HEK293 (cell line): Measurements from ENCODE around the gene TMPRSS4.

Experiments
- CTCF ChIA-PET: fragments of 350-600 bp; formaldehyde crosslinking; extraction: SDS; loops from one replicate; lab custom pipeline; 2021; ENCODE audit warnings: antibody characterized with exemption; lab: Yijun Ruan, JAX
- POLR2A ChIA-PET: fragments of 300-600 bp; formaldehyde crosslinking; extraction: SDS; loops from one replicate; lab custom pipeline; 2020; ENCODE audit warnings: antibody characterized with exemption, inconsistent platforms; lab: Yijun Ruan, JAX
- H3K27ac ChIP-seq: fragments of 200-500 bp; sonication (Bioruptor generic); 2 replicates; pipeline ENCODE4 v1.5.1; 2014; ENCODE audit warnings: low read depth, low read length, control low read depth, inconsistent platforms; ENCODE audit errors: extremely low read depth
- H3K36me3 ChIP-seq, 2 experiments: fragments of 200-500 bp in 1 of 2; sonication (Bioruptor generic) in 1 of 2; 1 replicate in 1 of 2; 2 replicates in 1 of 2; pipeline ENCODE4 v1.5.1; 2014 to 2017; ENCODE audit warnings: inconsistent platforms in 2 of 2, low read length in 2 of 2; ENCODE audit not compliant: control insufficient read depth in 2 of 2, insufficient read depth in 1 of 2
- H3K4me1 ChIP-seq: fragments of 200-500 bp; sonication (Bioruptor generic); 2 replicates; pipeline ENCODE4 v1.5.1; 2014; ENCODE audit warnings: mild to moderate bottlenecking, low read length, inconsistent platforms; ENCODE audit not compliant: control insufficient read depth, insufficient read depth
- H3K4me3 ChIP-seq: 2 replicates; pipeline ENCODE4 v1.5.1; 2011; ENCODE audit warnings: low read depth, mild to moderate bottlenecking, control low read depth, low read length, moderate library complexity
- H3K9me3 ChIP-seq: fragments of 200-500 bp; sonication (Bioruptor generic); 2 replicates; pipeline ENCODE4 v1.5.1; 2014; ENCODE audit warnings: low read depth, low read length, inconsistent platforms; ENCODE audit not compliant: control insufficient read depth, insufficient read depth
- EGR2 ChIP-seq: fragments of 450-650 bp; formaldehyde crosslinking; IDR thresholded peaks from 2 replicates; pipeline ENCODE4 v1.5.1; 2016; ENCODE audit warnings: low read depth, missing biosample characterization, missing genetic modification characterization
- IKZF3 ChIP-seq: fragments of 450-650 bp; IDR thresholded peaks from 2 replicates; pipeline ENCODE4 v1.5.0; 2018; ENCODE audit warnings: missing biosample characterization, mild to moderate bottlenecking, missing genetic modification characterization, moderate library complexity
- SP3 ChIP-seq: fragments of 450-650 bp; formaldehyde crosslinking; IDR thresholded peaks from 2 replicates; pipeline ENCODE4 v1.5.1; 2016; ENCODE audit warnings: missing biosample characterization, missing genetic modification characterization
- ZEB2 ChIP-seq: fragments of 450-650 bp; formaldehyde crosslinking; IDR thresholded peaks from 2 replicates; pipeline ENCODE4 v1.5.1; 2016; ENCODE audit warnings: missing biosample characterization, missing genetic modification characterization
- ZFP37 ChIP-seq: fragments of 450-650 bp; formaldehyde crosslinking; IDR thresholded peaks from 2 replicates; pipeline ENCODE4 v1.5.1; 2016; ENCODE audit warnings: missing biosample characterization, missing genetic modification characterization
- ZNF140 ChIP-seq: fragments of 450-650 bp; formaldehyde crosslinking; IDR thresholded peaks from 2 replicates; pipeline ENCODE4 v1.5.1; 2016; ENCODE audit warnings: missing biosample characterization, missing genetic modification characterization
- ZNF175 ChIP-seq: fragments of 450-650 bp; formaldehyde crosslinking; IDR thresholded peaks from 2 replicates; pipeline ENCODE4 v1.5.1; 2016; ENCODE audit warnings: missing biosample characterization, missing genetic modification characterization
- ZNF202 ChIP-seq: fragments of 450-650 bp; formaldehyde crosslinking; IDR thresholded peaks from 2 replicates; pipeline ENCODE4 v1.5.1; 2016; ENCODE audit warnings: missing biosample characterization, missing genetic modification characterization, borderline replicate concordance
- ZNF248 ChIP-seq: fragments of 450-650 bp; formaldehyde crosslinking; IDR thresholded peaks from 2 replicates; pipeline ENCODE4 v1.5.1; 2017; ENCODE audit warnings: missing biosample characterization, missing genetic modification characterization
- ZNF280D ChIP-seq: fragments of 450-650 bp; formaldehyde crosslinking; IDR thresholded peaks from 2 replicates; pipeline ENCODE4 v1.5.1; 2016; ENCODE audit warnings: missing biosample characterization, missing genetic modification characterization
- ZNF404 ChIP-seq: fragments of 450-650 bp; formaldehyde crosslinking; IDR thresholded peaks from 2 replicates; pipeline ENCODE4 v1.5.1; 2017; ENCODE audit warnings: missing biosample characterization, missing genetic modification characterization
- ZNF416 ChIP-seq: fragments of 450-650 bp; formaldehyde crosslinking; IDR thresholded peaks from 2 replicates; pipeline ENCODE4 v1.5.1; 2016; ENCODE audit warnings: missing biosample characterization, missing genetic modification characterization
- ZNF514 ChIP-seq: fragments of 450-650 bp; formaldehyde crosslinking; IDR thresholded peaks from 2 replicates; pipeline ENCODE4 v1.5.1; 2016; ENCODE audit warnings: missing biosample characterization, missing genetic modification characterization
- ZNF555 ChIP-seq: fragments of 450-650 bp; formaldehyde crosslinking; conservative IDR thresholded peaks from 2 replicates; pipeline ENCODE4 v1.5.1; 2017; ENCODE audit warnings: missing biosample characterization, mild to moderate bottlenecking, missing genetic modification characterization, inconsistent platforms
- ZNF571 ChIP-seq: fragments of 450-650 bp; formaldehyde crosslinking; IDR thresholded peaks from 2 replicates; pipeline ENCODE4 v1.5.0; 2017; ENCODE audit warnings: missing biosample characterization, missing genetic modification characterization
- ZNF785 ChIP-seq: fragments of 450-650 bp; formaldehyde crosslinking; IDR thresholded peaks from 2 replicates; pipeline ENCODE4 v1.5.1; 2016; ENCODE audit warnings: missing biosample characterization, missing genetic modification characterization
- TF ChIP-seq, protein P1 (sequence below): fragments of 450-650 bp; formaldehyde crosslinking; IDR thresholded peaks from 2 replicates; pipeline ENCODE4 v1.5.1; 2016; ENCODE audit warnings: missing biosample characterization, missing genetic modification characterization

The TMPRSS4 gene

GRCh38 chr11:118051136-118051610 lies 25.7 kb upstream of the TMPRSS4 start:
- Histone ChIP-seq H3K27ac (no peak overlapping the region), H3K4me3 (no peak overlapping the region), H3K36me3 (no peaks in the 10 kb centered on the region), H3K9me3 (no peaks in the 10 kb centered on the region), H3K4me1 (no peaks in the 10 kb centered on the region)
- ChIA-PET POLR2A (no interaction called here), CTCF (interaction anchor here (0.6 to 5.6 kb wide), 3 partner anchors 102 to 250 kb away, joined by 3 to 100 read pairs (median 4); no protein-coding TSS in a partner anchor)
- TF ChIP-seq ZFP37 (tag by site-specific recombination) (no peak), ZNF404 (tag by site-specific recombination) (no peak), EGR2 (tag by site-specific recombination) (no peak), ZNF140 (tag by site-specific recombination) (no peak), ZNF514 (tag by site-specific recombination) (no peak), ZNF175 (tag by site-specific recombination) (no peak), ZNF555 (no peak), ZNF202 (no peak), SP3 (tag by site-specific recombination) (no peak), ZNF785 (tag by site-specific recombination) (no peak), IKZF3 (tag by site-specific recombination) (no peak), ZNF416 (no peak), ZNF571 (tag by site-specific recombination) (no peak), ZNF248 (no peak), ZNF280D (tag by site-specific recombination) (no peak)
- TF ChIP-seq, protein P1, sequence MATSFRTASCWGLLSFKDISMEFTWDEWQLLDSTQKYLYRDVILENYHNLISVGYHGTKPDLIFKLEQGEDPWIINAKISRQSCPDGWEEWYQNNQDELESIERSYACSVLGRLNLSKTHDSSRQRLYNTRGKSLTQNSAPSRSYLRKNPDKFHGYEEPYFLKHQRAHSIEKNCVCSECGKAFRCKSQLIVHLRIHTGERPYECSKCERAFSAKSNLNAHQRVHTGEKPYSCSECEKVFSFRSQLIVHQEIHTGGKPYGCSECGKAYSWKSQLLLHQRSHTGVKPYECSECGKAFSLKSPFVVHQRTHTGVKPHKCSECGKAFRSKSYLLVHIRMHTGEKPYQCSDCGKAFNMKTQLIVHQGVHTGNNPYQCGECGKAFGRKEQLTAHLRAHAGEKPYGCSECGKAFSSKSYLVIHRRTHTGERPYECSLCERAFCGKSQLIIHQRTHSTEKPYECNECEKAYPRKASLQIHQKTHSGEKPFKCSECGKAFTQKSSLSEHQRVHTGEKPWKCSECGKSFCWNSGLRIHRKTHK (tag by site-specific recombination): no peak

DNA sequence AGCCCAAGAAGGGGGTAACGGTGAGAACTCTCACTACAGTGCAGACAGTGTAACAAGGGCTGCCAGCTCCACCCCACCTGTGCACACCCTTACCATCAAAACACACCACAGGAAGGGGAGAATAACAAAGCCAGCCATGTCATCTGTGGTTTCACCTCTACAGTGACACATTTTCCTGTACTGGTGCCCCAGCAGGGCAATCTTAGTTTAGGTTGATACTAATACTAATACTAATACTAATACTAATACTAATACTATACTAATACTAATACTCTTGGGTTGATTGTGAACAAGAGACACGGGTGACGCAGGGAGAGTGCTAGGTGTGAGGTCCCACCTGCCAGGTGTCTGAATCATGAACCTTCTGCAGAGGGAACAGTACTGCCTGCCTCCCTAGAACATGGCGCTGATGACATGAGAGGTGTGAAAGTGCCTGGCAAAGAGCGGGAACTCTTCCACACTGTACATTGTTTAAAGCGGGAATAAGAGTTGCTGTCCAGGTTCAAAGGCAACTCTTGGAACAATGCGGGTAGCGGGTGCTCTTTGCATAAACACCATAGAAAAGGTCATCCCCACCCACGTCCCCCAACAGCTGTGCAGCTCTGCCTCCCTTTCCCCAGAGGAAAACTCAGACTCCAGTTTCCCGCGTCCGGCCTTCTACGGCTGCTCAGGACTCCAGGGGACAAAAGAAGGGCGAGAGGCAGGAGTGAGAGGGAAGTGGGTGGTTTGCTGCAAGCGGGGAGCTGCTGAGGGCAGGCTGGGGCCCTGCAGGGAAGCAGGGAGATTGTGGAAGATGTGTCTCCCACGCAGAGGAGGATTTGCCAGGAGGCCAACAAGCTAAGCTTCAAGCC lies 25.0 kb upstream of the TMPRSS4 start:
- CTCF ChIA-PET: interaction anchor here (0.8 to 5.6 kb wide), 12 partner anchors 7 to 625 kb away, joined by 3 to 100 read pairs (median 12); no protein-coding TSS in a partner anchor
- no peak for TF ChIP-seq ZEB2 (tag by site-specific recombination)
- TF ChIP-seq, all 188 proteins: peak for 0
- Histone ChIP-seq H3K27ac (no peak overlapping the region), H3K4me1 (no peaks in the 10 kb centered on the region), H3K36me3 (no peaks in the 10 kb centered on the region), H3K4me3 (no peak overlapping the region), H3K9me3 (no peaks in the 10 kb centered on the region)
- POLR2A ChIA-PET: no interaction called here
